ENCODE data around the gene ZC3H12D.
A peak's percentile ranks its signal among the peaks of the same experiment; 100 is the strongest.
"Not testable (repeated sequence)": the region's sequence is repeated elsewhere in the genome, so short reads cannot be mapped to it uniquely, and the experiment has no call there.

Gene ZC3H12D

GRCh38 chr6:149484733-149485700 is at the start of gene ZC3H12D:
Gene ZC3H12D, minus strand, starts transcription at chr6:149485014. Its CDS starts 10,471 bp downstream, at chr6:149474543.
- DNase-seq (ENCODE audit: low spot score): peak; percentile 93

- DNase-seq (ENCODE audit: low spot score): no peak
These were observed 44.8 kb upstream of the ZC3H12D start for GRCh38 chr6:149529650-149530049.

GRCh38 chr6:149515494-149515893 is 30.7 kb upstream of the ZC3H12D start:
- DNase-seq (ENCODE audit: low spot score): no peak

DNA sequence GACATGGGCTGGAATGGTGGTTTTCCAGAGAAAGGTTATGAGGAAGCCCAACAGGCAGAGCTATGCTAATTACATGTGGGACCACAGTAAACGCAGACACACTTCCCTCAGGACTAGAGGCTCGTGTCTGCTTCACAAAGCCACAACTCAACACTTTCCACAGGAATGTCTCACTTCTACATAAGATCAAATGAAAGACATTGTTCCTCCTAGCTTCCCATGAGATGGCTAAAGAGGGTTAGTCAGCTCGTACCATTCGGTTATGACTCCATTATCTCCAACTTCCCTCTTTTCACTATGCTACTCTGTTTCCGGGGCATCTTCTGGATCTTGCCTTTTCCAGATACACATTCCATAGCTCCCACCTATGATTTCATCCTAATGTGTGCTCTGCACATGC is 29.1 kb upstream of the ZC3H12D start:
- no peak for DNase-seq (ENCODE audit: low spot score)

DNA sequence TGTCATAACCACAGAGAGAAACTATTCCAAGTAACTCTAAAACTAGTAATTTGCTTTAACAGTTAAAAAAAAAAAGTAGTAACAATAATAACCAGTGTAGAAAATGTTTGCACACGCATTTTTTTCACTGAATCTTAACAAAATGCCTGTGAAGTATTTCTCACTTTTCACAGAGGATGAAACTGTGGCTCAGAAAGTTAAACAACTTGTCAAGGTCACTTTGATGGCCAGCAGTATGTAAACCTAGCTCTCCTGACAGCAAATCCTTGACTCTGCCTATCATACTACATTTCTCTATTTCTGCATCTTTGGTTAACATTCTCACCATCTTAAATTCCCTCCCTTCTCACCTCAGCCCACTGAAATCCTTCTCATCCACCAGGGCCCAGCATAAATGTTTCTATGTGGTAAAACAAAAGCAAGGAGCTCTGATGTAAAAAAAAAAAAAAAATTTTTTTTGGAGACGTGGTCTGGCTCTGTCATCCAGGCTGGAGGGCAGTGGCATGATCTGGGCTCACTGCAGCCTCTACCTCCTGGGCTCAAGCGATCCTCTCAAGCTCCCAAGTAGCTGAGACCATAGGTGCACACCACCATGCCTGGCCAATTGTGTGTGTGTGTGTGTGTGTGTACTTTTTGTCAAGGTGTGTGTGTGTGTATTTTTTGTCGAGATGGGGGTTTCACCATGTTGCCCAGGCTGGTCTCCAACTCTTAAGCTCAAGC is 26.1 kb upstream of the ZC3H12D start:
- DNase-seq (ENCODE audit: low spot score): no peak

DNA sequence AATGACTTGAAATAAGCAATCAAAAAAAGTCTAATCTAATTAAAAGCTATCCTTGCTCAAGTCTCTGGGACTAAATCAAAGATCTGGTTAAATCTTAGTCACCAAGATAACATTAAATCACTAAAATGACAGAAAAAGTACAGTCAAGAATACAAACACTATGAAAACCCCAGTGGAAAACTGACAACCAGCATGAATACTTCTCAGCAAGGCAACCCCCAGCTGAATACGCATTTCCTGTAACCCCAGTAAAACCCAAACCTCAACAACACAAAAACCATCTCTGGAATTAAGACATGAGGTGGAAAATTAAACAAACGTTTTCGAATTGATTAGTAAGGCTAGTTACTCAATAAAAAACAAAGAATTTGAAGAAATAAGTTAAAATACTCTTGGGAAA is 23.7 kb upstream of the ZC3H12D start:
- no peak for DNase-seq (ENCODE audit: low spot score)

GRCh38 chr6:149503872-149504271 is 19.1 kb upstream of the ZC3H12D start:
- DNase-seq (ENCODE audit: low spot score): no peak

GRCh38 chr6:149503276-149503675 is 18.5 kb upstream of the ZC3H12D start:
- no peak for DNase-seq (ENCODE audit: low spot score)

GRCh38 chr6:149501768-149502167 is 17.0 kb upstream of the ZC3H12D start:
- DNase-seq (ENCODE audit: low spot score): no peak

- DNase-seq (ENCODE audit: low spot score): no peak
These were observed 16.4 kb upstream of the ZC3H12D start for GRCh38 chr6:149501201-149501600.

GRCh38 chr6:149500096-149500495 is 15.3 kb upstream of the ZC3H12D start:
- no peak for DNase-seq (ENCODE audit: low spot score)

GRCh38 chr6:149499066-149499465 is 14.3 kb upstream of the ZC3H12D start:
- no peak for DNase-seq (ENCODE audit: low spot score)

DNA sequence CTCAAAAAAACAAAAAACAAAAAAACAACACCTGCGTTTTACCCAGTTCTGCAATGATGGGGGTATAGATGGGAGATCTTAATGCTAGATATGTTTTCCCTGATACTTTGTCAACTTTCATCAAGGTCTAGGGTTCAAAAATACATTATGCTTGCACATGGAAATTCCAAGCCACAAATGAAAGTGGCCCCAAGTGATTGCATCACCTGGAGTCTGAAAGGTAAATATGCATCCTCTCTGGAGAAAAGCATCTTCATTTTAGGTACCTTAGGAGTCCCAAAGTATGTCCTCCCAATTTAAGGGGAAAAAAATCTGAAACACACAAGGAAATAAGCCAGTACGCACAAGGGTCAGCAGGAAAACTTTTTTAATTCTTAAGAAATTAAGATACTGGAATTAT is 12.6 kb upstream of the ZC3H12D start:
- no peak for DNase-seq (ENCODE audit: low spot score)

GRCh38 chr6:149496597-149496996 is 11.8 kb upstream of the ZC3H12D start:
- not testable (repeated sequence) for DNase-seq (ENCODE audit: low spot score)

- not testable (repeated sequence) for DNase-seq (ENCODE audit: low spot score)
These were observed 10.7 kb upstream of the ZC3H12D start for GRCh38 chr6:149495349-149496016.

GRCh38 chr6:149494810-149495209 is 10.0 kb upstream of the ZC3H12D start:
- not testable (repeated sequence) for DNase-seq (ENCODE audit: low spot score)

DNA sequence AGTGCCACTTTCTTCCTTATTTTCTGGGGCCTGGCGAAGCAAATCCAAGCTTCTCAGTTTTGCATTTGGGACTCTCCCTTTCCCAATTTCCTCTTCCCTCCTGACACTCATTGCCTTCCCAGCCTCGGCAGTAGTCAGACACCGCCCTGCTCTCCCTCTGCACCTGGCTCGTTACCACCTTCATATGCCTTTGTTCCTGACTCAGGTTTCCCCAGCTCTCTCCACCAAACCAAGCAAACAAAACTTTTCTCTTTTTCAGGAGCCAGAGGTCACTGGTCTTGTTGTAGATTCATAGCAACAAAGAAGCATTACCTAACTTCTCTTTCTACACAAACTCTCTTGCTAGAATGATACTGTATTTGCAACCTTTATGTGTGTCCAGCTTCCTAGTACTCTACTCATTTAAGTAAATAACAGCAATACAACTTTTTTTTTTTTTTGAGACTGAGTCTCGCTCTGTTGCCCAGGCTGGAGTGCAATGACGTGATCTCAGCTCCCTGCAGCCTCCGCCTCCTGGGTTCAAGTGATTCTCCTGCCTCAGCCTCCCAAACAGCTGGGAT is 9.0 kb upstream of the ZC3H12D start:
- DNase-seq (ENCODE audit: low spot score): no peak

GRCh38 chr6:149492798-149493343 is 8.1 kb upstream of the ZC3H12D start:
- no peak for DNase-seq (ENCODE audit: low spot score)

- DNase-seq (ENCODE audit: low spot score): no peak
These were observed 5.2 kb upstream of the ZC3H12D start for GRCh38 chr6:149489967-149490366.

DNA sequence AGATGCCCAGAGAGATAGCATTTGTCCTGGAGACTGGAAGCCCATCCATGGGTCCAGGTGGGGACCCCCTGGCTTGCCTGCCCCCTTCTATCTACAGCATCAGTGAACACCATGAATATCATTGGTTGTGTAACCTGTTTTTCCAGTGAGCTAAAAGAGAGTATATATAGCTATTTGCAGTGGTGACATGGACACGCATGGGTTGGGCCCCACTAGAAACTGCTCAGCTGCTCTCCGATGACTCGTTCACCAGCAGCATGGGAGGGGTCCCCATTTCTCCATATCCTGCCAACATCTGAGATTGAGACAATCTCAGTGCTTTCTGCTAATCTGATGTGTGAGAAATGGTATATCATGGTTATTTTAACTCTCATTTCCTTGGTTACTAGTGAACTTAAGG is 4.0 kb upstream of the ZC3H12D start:
- no peak for DNase-seq (ENCODE audit: low spot score)

DNA sequence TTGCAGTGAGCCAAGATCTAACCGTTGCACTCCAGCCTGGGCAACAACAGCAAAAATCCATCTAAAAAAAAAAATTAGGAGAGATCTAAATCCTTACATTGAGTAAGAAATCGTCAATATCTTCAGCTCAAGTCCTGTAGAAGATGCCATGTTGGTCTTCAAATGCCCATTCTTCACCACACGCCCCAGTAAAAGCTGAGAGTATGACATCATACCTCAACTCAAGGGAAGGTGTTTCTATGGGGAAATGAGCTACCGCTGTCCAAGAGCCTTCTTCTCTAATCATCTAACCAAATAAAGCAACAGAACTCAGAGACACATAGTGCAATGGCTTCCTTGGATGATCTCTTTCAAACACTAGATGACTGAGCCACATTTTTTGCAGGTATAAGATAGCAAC is 2.5 kb upstream of the ZC3H12D start:
- DNase-seq (ENCODE audit: low spot score): no peak

Measured in NAMALWA (cell line).